GM18511 (cell line): ENCODE results near the gene GABRD.

Experiments
- ATAC-seq: cut with Tn5 transposase; IDR thresholded peaks from one replicate; pipeline ENCODE4 v1.9.1; 2021; ENCODE audit warnings: mild to moderate bottlenecking, moderate library complexity; ENCODE audit not compliant: unreplicated experiment

The GABRD gene

GRCh38 chr1:2016123-2016522 is 3.0 kb upstream of the GABRD start:
- no peak for ATAC-seq

DNA sequence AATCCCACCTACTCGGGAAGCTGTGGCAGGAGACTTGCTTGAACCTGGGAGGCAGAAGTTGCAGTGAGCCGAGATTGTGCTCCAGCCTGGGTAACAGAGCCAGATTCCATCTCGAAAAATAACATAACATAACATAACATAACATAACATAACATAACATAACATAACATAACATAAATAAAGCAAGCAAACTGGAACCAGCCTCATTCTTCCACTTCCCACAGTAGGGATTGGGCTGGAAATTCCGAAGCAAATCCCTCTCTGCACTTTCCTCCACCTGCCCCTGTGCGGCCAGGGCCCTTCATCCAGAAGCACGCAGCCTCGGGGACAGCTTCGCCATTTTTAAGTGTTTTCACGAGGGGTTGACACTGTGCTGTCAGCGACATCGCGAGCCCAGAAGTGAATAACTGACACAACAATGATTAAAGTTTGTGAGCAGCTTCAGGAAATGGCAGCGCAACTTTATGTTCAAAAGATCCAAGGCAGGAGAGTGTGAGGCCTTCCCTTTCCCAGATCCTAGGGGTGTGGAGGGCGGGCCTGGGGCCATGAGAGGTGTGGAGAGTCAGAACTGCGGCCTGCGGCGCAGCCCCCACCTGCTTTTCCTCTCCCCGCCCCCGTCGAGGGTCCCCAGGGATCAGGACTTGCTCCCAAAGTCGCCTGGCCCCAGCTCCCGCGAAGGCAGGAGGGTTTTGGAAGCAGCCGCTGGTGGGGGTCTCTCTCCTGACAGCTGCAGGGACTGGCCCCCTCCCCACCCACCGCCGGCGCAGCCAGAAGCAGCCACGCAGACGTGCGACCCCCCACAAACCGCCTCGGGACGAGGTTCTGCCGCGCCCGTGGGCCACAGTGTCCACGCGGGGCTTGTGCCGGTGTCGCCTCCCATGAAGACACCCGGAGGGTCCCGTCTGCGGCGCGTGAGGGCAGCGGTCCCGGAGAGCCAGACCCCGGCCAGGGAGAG is 651 bp upstream of the GABRD start:
- no peak for ATAC-seq

- ATAC-seq, result no peak
Observed at GRCh38 chr1:2019571-2020309, 595 bp downstream of the GABRD start.

DNA sequence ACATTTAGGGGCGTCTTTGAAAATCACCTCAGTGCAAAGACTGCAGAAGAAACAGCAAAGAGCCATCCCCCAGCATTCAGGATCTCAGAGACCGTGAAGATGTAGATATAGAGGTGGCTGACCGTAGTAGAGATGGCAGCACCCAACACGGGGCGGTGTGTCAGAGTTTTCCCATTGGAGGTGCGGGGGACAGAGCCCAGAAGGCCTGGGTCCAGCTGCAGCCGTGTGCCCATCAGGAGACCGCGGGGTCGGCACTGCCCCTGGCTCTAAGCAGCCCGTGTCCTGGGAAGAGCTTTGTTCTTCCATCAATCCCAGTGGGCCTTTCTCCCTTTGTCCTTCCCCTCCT is 1.1 kb downstream of the GABRD start:
- no peak for ATAC-seq

DNA sequence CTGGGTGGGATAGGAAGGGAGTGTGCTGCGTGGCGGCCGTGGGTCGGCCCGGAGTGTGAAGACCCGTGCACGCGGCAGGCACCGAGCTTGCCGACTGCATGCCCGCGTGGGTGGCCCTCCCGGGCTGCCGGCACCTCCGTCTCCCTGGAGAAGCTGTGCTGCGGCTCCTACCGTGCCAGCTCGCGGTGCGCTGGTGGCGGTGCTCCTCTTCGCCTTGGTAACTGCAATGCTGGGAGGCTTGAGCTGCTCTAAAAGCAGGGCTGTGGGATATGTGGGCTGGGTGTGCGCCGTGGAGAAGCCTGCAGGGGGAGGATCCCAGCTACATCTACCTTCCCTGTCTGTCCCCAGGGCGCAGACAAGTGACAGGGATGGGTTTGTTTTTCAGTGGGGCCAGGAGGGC is 2.4 kb downstream of the GABRD start:
- no peak for ATAC-seq

- ATAC-seq, result no peak
Observed at GRCh38 chr1:2022063-2022770, 3.1 kb downstream of the GABRD start.

DNA sequence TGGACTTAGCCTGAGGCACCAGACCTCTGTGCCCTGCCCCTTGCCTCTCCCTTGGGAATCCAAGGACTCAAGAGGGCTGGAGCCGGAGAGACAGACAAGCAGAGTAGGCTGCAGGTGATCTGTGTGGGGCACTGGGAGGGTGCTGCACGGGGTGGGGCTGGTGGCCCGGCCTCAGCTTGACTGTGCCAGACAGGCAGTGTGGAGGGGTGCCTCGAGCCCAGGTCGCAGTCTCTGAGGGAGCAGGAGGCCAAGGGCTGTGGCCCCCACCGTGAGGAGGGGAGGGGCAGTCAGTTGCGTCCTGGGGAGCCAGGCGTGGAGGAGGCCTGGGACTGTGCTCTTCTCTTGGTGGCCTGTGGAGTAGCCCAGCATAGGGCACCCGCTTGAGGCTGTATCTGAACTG is 4.0 kb downstream of the GABRD start:
- ATAC-seq, result no peak

DNA sequence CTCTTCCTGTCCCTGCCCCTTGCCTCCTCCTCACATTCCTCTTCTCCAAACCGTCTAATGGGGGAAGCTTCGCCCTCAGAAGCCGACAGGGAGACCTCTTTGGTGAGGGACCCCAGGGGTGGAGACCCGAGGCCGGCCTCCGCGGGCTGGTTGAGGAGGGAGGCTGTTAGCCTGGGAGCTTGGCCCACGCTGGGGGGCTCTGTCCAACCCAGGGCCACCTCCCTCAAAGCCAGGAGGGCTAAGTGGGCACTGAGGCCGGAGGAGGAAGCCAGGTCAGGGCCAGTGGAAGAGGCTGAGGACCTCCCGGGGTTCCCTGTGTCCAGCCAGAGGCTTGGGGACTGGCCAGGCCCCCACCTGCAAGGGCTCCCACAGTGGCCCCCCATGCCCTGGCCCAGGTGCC is 5.3 kb downstream of the GABRD start:
- no peak for ATAC-seq

DNA sequence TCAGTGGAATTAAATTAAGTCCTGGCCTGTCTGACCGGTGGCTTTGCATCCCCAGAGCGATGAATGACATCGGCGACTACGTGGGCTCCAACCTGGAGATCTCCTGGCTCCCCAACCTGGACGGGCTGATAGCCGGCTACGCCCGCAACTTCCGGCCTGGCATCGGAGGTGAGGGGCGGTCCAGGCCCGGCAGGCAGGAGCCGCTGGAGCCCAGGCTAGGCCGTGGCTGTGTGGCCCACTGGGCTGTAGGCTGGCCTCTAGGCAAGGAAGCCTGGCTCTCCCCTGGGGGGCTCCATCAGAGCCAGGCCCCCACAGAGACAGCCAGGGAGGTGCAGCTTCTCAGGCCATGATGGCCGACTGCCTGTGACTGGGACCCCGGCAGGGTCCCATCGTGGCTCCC is 5.7 kb downstream of the GABRD start:
- no peak for ATAC-seq

DNA sequence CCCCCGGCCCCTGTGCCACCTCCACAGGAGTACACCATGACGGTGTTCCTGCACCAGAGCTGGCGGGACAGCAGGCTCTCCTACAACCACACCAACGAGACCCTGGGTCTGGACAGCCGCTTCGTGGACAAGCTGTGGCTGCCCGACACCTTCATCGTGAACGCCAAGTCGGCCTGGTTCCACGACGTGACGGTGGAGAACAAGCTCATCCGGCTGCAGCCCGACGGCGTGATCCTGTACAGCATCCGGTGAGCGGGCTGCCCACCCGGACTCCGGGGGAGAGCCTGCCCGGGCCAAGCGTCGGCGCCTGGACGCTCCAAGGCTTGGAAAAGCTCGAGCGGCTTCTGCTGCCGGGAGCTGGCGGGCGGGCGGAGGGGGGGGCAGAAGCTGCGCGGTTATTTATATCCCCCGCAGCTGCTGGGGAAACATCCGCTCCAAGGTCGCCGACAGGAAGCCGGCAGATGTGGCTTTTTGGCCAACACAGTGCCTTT is 6.4 kb downstream of the GABRD start:
- no peak for ATAC-seq

- no peak for ATAC-seq
Observed at GRCh38 chr1:2027961-2028583, 8.9 kb downstream of the GABRD start.

GRCh38 chr1:2028870-2029560 is 9.9 kb downstream of the GABRD start:
- ATAC-seq, result no peak

GRCh38 chr1:2029561-2029960 is 10.4 kb downstream of the GABRD start:
- no peak for ATAC-seq

GRCh38 chr1:2030076-2030871 is 11.1 kb downstream of the GABRD start:
- ATAC-seq, result no peak

GRCh38 chr1:2031546-2032540 is 12.7 kb downstream of the GABRD start:
- no peak for ATAC-seq

DNA sequence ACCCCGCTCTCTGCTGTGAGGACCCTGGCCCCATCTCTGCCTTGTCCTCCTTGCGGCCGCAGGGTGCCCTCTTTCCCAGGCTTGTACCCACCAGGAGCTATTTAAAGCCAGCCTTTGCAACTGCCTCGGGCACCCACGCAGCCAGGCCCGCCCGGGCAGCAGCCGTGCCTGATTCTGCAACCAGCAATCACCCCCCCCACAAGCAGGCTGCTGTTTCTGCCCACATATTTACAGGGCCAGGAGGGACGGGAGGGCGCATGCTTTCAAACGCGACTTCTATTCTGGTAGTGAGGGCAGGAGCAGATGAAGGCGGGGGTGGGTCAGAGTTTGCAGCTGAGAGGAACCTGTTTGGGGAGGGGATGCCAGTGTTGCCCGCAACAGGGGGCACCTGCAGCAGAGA is 13.6 kb downstream of the GABRD start:
- ATAC-seq, result no peak

DNA sequence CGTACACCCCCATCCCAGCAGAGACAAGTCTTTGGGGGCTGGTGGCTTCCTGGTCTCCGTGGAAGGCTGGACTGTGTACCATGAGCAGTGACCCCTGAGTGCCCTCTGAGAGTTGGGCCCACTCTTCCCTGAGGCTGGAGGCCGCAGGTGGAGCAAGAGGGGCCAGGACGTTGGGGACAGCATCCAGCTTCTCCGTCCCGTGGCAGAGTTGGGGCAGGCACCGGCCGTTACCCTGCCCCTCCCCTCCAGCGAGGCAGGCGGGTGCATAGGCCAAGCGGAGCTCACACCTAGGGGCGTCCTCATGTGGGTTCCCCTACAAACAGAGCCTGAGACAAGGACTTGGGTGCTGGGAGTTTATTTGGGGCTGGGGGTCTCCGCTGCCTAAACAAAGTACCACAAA is 14.0 kb downstream of the GABRD start:
- ATAC-seq, result no peak

DNA sequence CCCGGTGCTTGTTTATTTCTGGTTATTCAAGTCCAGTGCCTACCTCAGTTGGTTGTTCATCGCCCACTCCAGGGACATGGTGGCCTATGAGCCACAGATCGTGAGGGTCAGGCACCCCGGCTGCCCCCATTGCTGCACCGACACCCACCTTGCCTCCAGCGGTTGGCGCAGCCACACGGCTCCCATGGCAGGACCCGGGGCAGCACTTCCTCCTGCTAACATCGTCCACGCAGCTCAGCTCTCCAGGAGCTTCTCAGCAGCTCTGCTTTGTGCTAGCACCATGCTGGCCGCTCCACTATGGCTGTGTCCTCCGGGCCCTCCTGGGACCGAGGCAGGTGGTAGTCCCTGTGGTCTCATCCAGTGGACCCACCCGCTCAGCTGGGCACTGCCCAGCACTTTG is 17.1 kb downstream of the GABRD start:
- no peak for ATAC-seq
